Measurements from ENCODE around the gene HNRNPL.

- no peak for TF ChIP-seq POLR2AphosphoS5 (IDR thresholded peaks at IDR 0.05)
- no peak for TF ChIP-seq POLR2A (IDR thresholded peaks at IDR 0.05)
- no peak for TF ChIP-seq CTCF (IDR thresholded peaks at IDR 0.05)
Measured at GRCh38 chr19:38888876-38889275, 39.1 kb upstream of the HNRNPL start.
